Measurements from ENCODE around the gene EEIG1.

Gene EEIG1

DNA sequence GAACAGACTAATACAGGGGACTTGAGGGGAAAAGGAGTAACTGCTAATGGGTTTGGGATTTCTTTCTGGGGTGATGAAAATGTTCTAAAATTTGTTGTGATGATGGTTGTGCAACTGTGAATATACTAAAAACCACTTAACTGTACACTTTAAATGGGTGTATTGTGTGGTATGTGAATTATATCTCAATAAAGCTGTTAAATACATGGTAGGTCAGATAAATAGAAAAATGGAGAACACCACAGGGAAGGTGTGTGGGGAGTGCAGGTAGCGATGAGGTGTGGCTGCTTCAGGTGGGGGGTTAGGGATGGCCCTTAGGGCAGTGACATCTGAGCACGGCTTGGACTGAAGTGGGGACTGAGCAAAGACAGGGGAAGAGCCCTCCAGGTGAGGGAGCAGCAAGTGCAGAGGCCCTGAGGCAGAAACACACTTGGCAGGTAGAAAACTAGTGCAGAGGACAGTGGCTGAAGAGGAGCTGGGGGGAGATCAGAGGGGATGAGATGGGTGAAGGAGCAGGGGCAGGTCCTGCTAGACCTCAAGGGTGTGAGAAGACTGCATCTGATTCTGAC is 20.9 kb downstream of the EEIG1 start:
- no peak for DNase-seq (ENCODE audit: low read depth in 2 of 2)

DNA sequence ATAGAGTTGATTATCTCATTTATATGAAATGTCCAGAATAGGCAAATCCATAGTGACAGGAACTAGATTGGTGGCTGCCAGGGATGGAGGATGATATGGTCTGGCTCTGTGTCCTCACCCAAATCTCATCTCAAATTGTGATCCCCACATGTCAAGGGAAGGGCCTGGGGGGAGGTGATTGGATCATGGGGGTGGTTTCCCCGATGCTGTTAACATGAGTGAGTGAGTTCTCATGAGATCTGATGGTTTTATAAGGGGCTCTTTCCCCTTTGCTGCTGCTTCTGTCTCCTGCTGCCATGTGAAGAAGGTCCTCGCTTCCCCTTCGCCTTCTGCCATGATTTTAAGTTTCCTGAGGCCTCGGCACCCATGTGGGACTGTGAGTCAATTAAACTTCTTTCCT is 21.4 kb downstream of the EEIG1 start:
- no peak for DNase-seq (ENCODE audit: low read depth in 2 of 2)

DNA sequence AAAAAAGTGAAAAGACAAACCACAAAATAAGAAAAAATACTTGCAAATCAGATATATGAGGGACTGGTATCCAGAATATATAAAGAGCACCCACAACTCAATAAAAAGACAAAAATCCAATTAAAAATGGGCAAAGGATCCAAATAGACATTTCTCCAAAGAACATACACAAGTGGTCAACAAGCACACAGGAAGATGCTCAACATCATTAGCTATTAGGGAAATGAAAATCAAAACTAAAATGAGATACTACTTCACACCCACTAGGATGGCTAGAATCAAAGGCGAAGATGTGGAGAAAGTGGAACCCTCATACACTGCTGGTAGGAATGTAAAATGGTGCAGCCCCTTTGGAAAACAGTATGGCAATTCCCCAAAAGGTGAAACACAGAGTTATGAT is 22.1 kb downstream of the EEIG1 start:
- DNase-seq (ENCODE audit: low read depth in 2 of 2), result no peak

DNA sequence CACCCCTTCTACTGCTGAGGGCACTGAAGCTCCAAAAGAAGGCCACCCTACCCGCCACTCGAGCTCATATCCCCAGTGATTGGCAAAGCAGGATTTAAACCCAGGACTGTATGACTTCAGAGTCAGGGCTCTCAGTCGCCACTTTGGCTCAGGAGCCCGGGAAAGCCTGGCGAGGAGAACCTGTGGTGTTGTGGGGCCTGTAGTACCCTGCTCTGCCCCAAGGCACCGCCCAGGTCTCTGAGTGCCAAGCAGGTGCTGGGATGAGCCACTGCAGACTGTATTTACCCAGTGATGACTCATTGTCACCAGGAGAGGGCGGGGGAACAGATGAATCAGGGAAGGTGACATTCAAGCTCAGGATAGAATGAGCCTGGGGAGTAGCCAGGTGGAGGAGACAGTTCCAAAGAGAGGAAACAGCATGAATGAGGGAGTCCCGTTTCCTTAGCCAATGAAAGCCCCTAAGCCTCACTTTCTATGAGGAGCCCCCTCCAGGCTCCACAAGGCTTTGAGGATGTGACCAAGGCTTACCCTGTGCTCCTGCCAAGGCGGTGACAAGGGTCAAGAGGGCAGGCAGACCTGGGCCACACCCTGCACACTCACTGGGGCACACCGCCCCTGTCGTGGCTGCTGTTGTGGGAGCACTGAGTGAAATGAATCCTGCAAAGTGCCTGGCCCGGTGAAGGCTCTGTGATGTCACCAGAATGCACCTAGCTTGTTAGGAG is 25.3 kb downstream of the EEIG1 start:
- peak; percentile 69 to 84 for DNase-seq (ENCODE audit: low read depth in 2 of 2)

DNA sequence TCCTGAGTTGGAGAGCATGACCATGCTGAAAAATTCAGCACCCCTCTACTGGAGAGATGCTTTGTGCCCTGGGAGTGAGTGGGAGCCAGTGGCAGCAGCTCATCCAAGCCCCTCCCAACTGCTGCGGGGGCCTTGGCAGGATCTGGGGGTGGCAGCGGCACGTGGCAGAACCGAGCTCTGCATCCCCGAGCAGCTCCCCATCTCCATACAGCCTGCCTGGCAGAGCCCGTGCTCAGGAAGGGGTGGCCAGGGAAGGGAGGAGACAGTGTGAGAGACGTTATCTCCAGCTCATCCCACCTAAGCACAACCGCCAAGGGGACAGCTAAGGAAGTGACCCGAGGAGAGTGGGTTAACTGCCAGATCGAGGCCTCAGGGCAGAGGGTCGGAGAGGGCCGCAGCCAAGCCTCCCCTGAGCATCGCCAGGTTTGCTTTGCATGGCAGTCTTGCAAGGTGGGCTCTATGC is 25.9 kb downstream of the EEIG1 start:
- no peak for DNase-seq (ENCODE audit: low read depth in 2 of 2)

DNA sequence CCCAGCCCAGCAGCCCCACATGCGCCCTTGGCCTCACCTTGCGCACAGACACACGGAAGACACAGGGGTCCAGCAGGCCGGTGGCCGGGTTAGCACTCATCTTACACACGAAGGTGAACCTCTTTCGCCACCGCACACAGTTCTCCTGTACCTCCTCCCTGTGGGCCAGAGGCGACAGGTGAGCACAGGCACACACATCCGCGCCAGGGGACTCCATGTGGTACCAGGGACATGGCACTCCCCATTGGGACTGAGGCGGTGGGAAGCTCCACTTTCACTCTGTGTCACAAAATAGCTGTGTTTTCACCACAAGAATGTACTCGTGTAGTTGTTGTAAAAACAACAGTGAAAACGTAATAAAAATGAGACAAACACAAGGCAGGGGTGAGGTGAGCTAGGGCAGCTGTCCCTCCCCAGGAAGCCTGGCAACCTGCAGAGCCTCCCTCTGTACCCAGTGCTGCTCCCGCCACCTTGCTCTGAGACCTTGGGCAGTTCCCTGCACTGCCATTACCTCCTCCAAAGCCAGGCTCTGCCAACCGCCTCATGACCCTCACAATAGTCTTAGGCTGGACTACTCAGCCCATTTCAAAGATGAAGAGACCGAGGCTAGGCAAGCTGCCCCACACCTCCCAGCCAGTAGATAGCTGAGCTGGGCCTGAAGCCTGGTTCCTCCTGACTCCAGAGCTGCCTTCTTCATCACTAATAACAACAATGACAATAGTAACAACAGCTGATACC is 26.9 kb downstream of the EEIG1 start:
- no peak for DNase-seq (ENCODE audit: low read depth in 2 of 2)

DNA sequence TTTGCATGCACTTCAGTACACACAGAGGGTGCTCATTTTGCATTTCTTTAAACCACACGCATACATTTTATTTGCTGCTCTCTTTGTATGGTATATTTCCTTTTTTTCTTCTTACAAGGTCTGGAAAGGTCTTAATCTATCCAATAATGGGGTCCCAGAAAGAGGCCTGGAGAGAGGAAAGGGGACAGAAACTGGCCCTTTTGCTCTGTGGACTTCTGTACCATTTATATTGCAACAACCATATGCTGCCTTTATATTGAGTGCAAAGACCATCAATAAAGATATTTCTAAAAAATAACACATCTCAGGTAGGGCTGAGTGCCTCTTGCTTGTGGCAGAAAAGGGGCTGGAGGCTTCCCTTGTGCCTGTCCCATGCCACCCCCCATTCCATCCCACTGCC is 27.6 kb downstream of the EEIG1 start:
- DNase-seq (ENCODE audit: low read depth in 2 of 2), result no peak

DNA sequence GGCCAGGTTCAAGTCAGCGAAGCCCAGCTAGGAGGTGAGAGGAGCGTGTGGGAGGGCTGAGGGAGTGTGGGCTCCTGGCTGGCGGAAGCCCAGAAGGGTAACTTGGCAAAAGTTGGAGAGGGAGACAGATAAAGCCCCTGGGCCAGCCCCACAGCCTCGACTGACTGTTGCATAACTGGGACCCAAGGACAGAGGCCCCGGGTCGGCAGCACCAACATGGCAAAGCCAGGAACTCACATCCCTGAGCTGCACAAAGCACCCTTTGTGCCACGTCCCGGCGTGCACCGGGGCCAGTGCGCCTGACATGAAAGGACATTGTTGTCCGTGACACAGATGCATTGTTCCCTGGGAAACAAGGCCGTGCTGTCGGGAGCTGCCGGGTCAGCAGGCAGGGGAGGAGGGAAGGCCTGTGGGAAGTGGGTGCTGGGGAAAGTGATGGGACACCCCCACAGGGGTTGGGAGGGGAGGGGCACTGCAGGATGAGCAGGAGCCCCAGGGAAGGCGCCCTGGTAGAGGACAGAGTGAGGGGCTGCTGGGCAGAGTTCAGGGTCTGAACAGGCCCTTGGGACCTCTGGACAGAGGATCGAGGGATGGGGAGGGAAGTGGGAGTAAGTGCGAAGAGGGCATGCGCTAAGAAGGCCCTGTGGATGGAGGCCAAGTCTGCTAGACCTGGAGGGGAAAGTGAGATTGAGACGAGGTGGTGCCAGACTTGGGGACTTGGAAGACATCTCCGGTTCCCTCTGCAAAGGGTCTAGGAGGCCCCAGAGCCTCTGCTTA is 30.1 kb downstream of the EEIG1 start:
- DNase-seq (ENCODE audit: low read depth in 2 of 2), result no peak

DNA sequence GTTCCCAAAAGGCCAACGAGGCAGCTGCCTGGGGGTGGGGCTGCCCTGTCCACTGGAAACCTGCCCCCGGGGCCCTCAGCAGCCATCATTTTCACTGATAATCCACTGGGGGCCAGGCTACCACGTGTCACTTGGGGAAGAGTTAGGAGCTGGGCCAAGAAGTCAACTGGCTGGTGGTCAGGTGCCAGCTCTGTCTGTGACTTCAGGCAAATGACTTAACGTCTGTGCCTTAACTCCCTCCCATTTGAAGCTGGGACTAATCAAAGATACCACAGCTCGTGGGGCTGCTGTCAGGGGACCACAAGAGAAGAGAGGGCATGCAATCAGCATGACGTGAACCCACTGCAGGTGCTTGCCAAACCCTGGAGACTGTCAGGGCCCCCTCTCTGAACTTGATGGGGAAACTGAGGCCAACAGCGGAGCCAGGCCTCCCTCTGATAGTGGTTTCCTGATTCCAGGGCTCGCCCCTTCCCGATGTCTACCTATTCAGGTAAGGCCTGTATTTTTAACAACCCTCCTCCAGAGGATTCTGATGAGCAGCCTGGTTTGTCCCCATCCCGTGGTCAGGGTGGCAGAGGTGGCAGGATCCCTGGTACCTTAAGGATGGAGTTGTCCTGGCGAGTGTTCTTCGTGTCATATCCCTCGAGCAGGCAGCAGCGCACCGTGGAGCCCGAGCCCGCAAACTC is 30.8 kb downstream of the EEIG1 start:
- DNase-seq (ENCODE audit: low read depth in 2 of 2), result no peak

DNA sequence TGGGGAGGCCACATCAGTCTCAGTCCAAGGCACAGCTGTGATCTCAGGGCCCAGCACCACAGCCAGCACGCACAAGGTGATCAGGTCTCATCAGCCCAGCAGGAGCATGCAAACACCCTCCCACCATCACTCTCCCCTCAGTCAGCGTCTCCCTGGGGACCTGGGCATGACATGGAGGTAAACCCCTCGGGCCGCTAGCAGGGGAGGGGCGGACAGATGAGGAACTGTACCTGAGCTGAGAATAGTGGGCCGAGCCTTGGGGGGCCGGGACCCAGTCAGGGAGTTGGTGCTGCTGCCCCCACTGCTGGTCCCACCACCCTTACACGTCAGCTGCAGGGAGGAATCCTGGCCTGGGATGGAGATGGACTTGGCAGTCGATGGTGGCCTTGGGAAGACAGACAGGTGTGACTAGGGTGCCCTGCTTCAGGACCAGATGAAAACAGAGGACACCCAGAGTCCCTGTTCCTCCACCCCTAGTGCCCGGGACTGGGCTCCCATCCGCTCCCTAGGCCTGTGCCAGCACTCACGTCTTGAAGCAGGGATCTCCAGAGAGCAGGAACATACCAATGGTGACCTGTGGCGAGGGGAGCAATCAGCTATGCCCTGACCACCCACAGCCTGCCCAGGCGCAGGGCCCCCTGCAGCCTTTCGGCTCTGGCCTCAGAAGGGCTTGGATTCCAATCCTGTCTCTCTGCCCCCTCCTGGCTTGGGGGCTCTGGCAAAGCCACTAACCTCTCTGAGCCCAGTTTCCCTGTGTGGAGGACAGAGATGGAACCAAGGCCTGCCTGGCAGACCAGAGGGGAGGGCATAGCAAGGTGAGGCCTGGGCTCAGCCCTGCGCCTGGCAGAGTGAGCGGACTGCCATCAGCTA is 32.7 kb downstream of the EEIG1 start:
- no peak for DNase-seq (ENCODE audit: low read depth in 2 of 2)

DNA sequence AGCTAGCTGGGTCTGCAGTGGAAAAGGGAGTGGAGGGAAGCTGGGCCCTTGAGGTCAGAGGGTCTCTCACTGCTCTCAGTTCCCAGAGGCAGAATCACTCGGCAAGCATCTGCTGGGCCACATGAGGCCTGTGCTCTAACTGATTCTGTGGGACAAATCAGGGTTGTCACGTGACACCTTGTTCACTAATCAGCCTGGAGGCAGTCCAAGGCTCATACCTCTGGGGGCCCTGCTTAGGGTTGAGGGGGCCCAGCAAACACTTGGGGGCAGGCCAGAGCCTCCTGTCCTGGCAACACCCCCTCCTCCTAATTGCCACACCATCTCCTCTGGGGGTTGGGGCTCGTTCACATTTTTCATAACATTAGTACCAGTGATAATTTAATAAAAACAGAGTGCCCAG is 34.1 kb downstream of the EEIG1 start:
- DNase-seq (ENCODE audit: low read depth in 2 of 2), result no peak

DNA sequence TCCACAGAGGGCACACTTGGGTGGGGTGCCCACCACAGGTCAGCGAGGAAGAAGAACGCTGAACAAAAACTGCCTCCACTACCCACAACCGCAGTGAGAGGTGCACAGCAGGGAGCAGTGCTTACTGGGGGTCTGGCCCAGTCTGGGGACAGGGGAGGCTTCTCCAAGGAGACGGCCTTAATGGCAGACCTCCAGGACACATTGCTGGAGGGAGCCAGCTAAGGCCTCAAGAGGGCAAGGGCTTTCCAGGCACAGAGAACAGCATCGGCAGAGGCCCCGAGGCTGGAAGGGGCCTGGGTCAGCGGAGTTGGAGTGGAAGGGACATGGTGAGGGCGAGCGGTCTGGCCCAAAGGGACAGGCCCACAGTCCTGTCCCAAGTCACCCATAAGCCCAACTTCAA is 34.8 kb downstream of the EEIG1 start:
- DNase-seq (ENCODE audit: low read depth in 2 of 2), result no peak

DNA sequence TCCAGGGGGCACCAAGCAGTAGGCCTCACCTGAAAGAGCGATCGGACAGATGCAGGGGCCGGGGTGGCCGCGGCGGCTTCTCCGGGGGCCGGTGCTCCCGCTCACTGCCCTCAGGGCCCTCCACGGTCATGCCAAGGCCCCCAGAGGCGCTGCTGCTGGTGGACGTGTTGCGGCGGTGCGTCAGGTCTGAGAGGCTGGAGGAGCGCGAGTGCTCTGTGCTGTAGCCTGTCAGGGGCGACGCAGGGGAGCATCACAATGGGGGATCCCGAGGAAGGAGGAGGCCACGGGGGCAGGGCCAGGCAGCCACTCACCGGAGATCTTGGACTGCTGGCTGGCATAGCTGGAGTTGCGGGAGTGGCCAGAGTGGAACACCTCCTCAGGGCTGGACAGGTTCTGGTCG is 35.5 kb downstream of the EEIG1 start:
- DNase-seq (ENCODE audit: low read depth in 2 of 2), result no peak

DNA sequence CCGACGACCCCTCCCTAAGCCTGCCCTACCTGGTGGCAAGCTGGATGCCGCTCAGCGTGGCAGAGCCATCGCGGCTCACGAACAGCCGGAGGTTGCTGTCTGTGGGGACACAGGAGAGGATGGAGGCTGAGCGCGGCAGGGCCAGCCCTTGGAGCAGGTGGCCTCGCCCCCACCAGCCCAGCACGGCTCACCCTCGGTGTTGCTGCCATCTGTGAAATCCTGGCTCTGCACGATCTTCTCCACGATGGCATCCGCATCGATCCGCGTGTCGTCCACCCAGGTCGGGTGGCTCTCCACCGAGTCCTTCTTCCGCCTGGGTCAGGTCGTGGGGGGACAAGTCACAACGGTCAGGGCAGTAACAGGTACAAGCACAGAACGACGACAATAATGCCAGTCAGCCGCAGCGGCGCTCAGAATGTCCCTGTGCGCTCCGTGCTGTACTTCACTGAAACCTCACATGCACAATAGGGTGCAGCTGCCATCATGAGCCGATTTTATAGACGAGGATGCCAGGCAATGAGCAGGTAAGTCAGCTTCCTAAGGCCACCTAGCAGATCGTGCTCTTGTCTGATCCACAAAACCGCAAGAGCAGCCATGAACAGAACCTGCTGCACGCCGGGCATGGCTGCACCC is 36.1 kb downstream of the EEIG1 start:
- DNase-seq (ENCODE audit: low read depth in 2 of 2), result no peak

DNA sequence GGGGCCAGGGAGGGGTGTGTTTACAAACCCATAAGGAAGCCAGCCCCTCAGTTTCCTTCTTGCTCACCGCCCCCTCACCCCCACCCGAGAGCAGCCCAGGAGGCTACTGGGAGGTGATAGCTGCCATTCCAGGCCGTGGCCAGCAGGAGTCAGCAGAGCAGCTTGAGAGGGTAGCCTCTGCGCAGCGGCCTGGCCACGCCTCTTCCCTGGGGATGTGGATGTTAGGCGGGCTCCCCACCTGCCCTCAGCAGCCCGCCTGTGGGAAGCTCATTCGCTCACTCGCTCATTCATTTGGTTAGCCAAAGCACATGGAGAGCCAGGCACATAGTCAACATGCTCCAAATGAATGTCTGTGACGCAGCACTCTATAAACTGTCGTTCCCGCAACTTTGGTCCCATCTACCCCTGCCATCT is 37.1 kb downstream of the EEIG1 start:
- DNase-seq (ENCODE audit: low read depth in 2 of 2), result peak; percentile 58 to 59

DNA sequence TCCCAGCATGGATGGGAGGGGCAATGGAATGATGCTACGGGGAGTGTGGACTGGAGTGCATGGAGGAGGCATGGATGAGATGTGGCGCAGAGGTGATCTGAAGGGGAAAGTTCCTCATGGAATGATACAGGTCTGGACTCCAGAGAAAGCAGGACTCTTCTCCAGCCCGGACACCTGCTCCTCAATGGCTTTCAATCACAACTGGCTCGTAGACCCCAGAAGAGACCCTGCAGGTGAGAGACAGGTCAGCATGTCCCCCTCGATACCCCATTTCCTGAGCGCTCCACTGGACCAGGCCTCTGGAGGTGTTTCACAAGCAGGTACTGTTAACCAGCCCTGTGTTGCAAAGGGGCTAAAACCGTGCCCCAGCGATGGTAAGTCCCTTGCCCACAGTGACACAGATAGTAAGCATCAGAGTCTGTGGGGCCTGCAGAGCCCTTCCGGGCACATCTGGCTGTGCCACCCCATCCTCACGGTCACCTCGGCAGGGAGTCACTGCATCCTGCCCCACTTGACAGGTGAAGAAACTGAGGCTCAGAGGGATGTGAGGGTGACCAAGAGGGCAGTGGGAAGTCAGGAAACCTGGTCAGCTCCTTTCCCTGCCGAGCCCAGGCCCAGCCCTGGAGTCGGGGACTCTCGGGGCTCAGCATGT is 37.7 kb downstream of the EEIG1 start:
- no peak for DNase-seq (ENCODE audit: low read depth in 2 of 2)

DNA sequence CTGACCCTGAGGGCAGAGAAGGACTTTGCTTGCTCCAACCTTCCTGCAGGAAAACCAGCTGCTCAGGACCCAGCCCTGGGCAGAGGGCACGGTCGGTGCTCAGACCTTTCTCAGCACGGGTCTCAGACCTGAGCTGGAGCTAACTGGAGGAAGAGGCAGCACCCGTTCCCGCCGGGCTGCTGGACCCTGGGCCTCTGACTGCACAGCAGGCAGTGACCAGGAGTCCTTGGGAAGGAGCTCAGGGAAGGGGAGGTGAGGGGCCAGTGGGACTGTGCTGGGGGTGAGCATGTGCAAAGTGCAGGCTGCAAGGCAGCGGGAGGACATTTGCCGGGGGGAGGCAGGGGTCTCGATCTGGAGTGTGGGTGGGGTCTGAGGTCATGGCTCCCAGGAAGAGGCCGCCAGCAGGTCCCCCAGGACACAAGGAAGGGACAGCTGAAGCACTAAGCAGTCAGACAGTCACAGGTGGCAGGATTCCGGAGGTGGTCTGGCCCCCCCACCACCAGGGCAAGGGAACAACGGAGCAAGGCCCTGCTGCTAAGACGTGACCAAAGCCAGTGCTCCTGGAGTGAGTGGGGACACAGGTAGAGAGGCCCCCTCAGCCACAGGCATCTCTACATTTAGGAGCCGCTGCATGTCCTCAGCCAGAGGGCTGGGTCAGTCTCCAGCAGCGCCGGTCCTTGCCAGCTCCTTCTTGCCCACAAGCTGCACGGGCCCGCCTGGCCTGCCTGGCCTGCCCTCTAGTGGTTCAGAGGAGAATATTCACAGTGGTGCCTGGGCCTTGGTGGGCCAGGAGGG is 38.4 kb downstream of the EEIG1 start:
- no peak for DNase-seq (ENCODE audit: low read depth in 2 of 2)

DNA sequence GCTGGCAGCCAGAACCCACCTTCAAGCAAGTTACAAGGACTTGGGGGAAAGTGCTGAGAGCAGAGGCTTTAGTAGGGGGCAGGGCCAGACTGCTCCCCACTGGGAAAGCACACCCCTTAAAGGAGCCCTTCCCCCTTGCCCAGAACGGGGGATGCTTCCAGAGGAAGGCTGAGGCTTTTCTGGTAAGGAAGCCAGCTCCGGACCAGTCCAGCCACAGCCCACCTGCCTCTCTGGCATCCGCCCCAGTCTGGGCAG is 38.9 kb downstream of the EEIG1 start:
- DNase-seq (ENCODE audit: low read depth in 2 of 2), result no peak

All from activated CD8-positive, alpha-beta memory T cell treated with anti-CD3 and anti-CD28 coated beads for 4 hours (primary cell).